Keratinocyte (primary cell): ENCODE results near the gene LENG9. TPM values are rescaled to one million over a fixed set of nuclear protein-coding genes. Genes with fewer than 3 reads are reported as not detected.

Experiments
- DNase-seq: peaks from one replicate; pipeline ENCODE4 v3.0.0-alpha.2; 2011; ENCODE audit warnings: low read depth, missing footprints, low spot score
- FAIRE-seq: peaks from 2 replicates; lab custom pipeline; 2011; peaks lifted over from hg19 to GRCh38; lab: Jason Lieb, UNC
- H2AFZ ChIP-seq: 2 replicates; pipeline ENCODE4 v1.6.0; 2012; ENCODE audit warnings: low read length, control low read depth, inconsistent platforms; ENCODE audit not compliant: control insufficient read depth
- H3K27ac ChIP-seq: 2 replicates; pipeline ENCODE4 v1.5.1; 2011; ENCODE audit warnings: low read length; ENCODE audit not compliant: control insufficient read depth, insufficient read depth
- H3K27me3 ChIP-seq: 3 replicates; pipeline ENCODE4 v1.6.0; 2011; ENCODE audit warnings: low read length; ENCODE audit not compliant: control insufficient read depth, insufficient read depth; ENCODE audit errors: extremely low read depth
- H3K36me3 ChIP-seq, 2 experiments: 2 replicates in 1 of 2; 3 replicates in 1 of 2; pipeline ENCODE4 v1.5.1; 2011; ENCODE audit warnings: low read length in 2 of 2, mild to moderate bottlenecking in 1 of 2; ENCODE audit not compliant: control insufficient read depth in 2 of 2, insufficient read depth in 2 of 2; ENCODE audit errors: extremely low read depth in 1 of 2
- H3K4me1 ChIP-seq: 3 replicates; pipeline ENCODE4 v1.5.1; 2011; ENCODE audit warnings: low read length; ENCODE audit not compliant: control insufficient read depth, insufficient read depth; ENCODE audit errors: extremely low read depth
- H3K4me2 ChIP-seq: 3 replicates; pipeline ENCODE4 v1.6.0; 2011; ENCODE audit warnings: low read depth, low read length; ENCODE audit not compliant: control insufficient read depth, insufficient read depth; ENCODE audit errors: extremely low read depth
- H3K4me3 ChIP-seq, 3 experiments: fragments of 200-600 bp in 1 of 3; sonication (generic) in 1 of 3; 2 replicates in 2 of 3; 3 replicates in 1 of 3; pipeline ENCODE4 v1.5.1; 2011 to 2016; ENCODE audit warnings: low read length in 3 of 3, mild to moderate bottlenecking in 3 of 3, control low read depth in 2 of 3, inconsistent platforms in 1 of 3, low read depth in 1 of 3, mixed read lengths in 1 of 3, mixed run types in 1 of 3, moderate library complexity in 1 of 3; ENCODE audit not compliant: control insufficient read depth in 2 of 3, insufficient read depth in 2 of 3; ENCODE audit errors: extremely low read depth in 1 of 3
- H3K79me2 ChIP-seq: 2 replicates; pipeline ENCODE4 v1.6.0; 2012; ENCODE audit warnings: low read length; ENCODE audit not compliant: control insufficient read depth, insufficient read depth
- H3K9ac ChIP-seq: 3 replicates; pipeline ENCODE4 v1.6.0; 2011; ENCODE audit warnings: low read length; ENCODE audit not compliant: control insufficient read depth, insufficient read depth; ENCODE audit errors: extremely low read depth
- H3K9me1 ChIP-seq: 3 replicates; pipeline ENCODE4 v1.6.0; 2011; ENCODE audit warnings: low read length; ENCODE audit not compliant: control insufficient read depth, insufficient read depth; ENCODE audit errors: extremely low read depth
- H3K9me3 ChIP-seq: 2 replicates; pipeline ENCODE4 v1.5.1; 2012; ENCODE audit warnings: low read depth, low read length; ENCODE audit not compliant: control insufficient read depth
- H4K20me1 ChIP-seq: 3 replicates; pipeline ENCODE4 v1.6.0; 2011; ENCODE audit warnings: low read length; ENCODE audit not compliant: control insufficient read depth, insufficient read depth; ENCODE audit errors: extremely low read depth
- CTCF ChIP-seq, 3 experiments: IDR thresholded peaks in 1 of 3; conservative IDR thresholded peaks in 1 of 3; optimal IDR thresholded peaks in 1 of 3; 2 replicates in 2 of 3; 3 replicates in 1 of 3; pipeline versions ENCODE3 to v1.5.1; 2011; ENCODE audit warnings: low read length in 3 of 3, mild to moderate bottlenecking in 3 of 3, moderate library complexity in 2 of 3, control low read depth in 1 of 3, inconsistent platforms in 1 of 3; ENCODE audit not compliant: insufficient read depth in 2 of 3; ENCODE audit errors: extremely low read depth in 1 of 3
- EZH2 ChIP-seq: IDR thresholded peaks from one replicate; pipeline ENCODE4 v1.6.1; 2012; ENCODE audit warnings: inconsistent platforms, mild to moderate bottlenecking, low read length, moderate library complexity
- dilution Hi-C: fragments of 300-500 bp; cut with MboI; formaldehyde crosslinking; loops from one replicate; pipeline ENCODE4 v1.7.0; 2020; ENCODE audit warnings: low sequenced_read_pairs; ENCODE audit not compliant: extremely low pct_ligation_motif_present
- polyA plus RNA-seq, 5 experiments: library from polyadenylated mRNA; depleted of rRNA in 3 of 5; stranded (reverse) in 3 of 5; stranded (forward) in 1 of 5; unstranded in 1 of 5; fragments of >200 nt; gene quantifications; 1 replicate in 1 of 5; 2 replicates in 3 of 5; 3 replicates in 1 of 5; pipeline versions ENCODE4 v1.2.1 to v1.2.3, GENCODE V29; 2011 to 2012; ENCODE audit warnings: missing spikeins in 2 of 5, low read depth in 1 of 5, low replicate concordance in 1 of 5

Gene LENG9
- polyA plus RNA-seq, 1 donor (not counting 4 experiments of a cell fraction or from before 2014, with no cell fraction given), result 1.3 TPM

- Histone ChIP-seq H2AFZ (no peak overlapping the region), H3K79me2 (no peaks in the 10 kb centered on the region), H3K36me3 (no peaks in the 10 kb centered on the region), H3K9me3 (no peaks in the 10 kb centered on the region), H3K27me3 (no peaks in the 10 kb centered on the region), H3K4me1 (no peaks in the 10 kb centered on the region), H3K9me1 (no peaks in the 10 kb centered on the region), H3K9ac (no peak overlapping the region), H4K20me1 (no peaks in the 10 kb centered on the region), H3K4me2 (no peak overlapping the region), H3K27ac (no peak overlapping the region), H3K4me3 (no peak overlapping the region)
- TF ChIP-seq EZH2, result no peak
- TF ChIP-seq CTCF (optimal IDR thresholded peaks at IDR 0.05 in 1 of 3, IDR thresholded peaks at IDR 0.05 in 1 of 3, conservative IDR thresholded peaks at IDR 0.05 in 1 of 3; ENCODE audit: extremely low read depth in 1 of 3, insufficient read depth in 2 of 3, low read length in 3 of 3), result no peak
- DNase-seq (no peak), FAIRE-seq (no peak)
- dilution Hi-C loops, result no loop called here
Observed at GRCh38 chr19:54485851-54486250, 22.3 kb upstream of the LENG9 start.

- H4K20me1 ChIP-seq, result no peaks in the 10 kb centered on the region
- no peak for TF ChIP-seq EZH2
- TF ChIP-seq CTCF (optimal IDR thresholded peaks at IDR 0.05 in 1 of 3, IDR thresholded peaks at IDR 0.05 in 1 of 3, conservative IDR thresholded peaks at IDR 0.05 in 1 of 3; ENCODE audit: extremely low read depth in 1 of 3, insufficient read depth in 2 of 3, low read length in 3 of 3), result no peak
- H3K9ac ChIP-seq, result no peak overlapping the region
- no peak overlapping the region for H3K27ac ChIP-seq
- H3K4me1 ChIP-seq, result no peaks in the 10 kb centered on the region
- no peaks in the 10 kb centered on the region for H3K36me3 ChIP-seq
- no peak overlapping the region for H3K4me2 ChIP-seq
- no peaks in the 10 kb centered on the region for H3K27me3 ChIP-seq
- H3K9me3 ChIP-seq, result no peaks in the 10 kb centered on the region
- dilution Hi-C loops, result no loop called here
- no peaks in the 10 kb centered on the region for H3K9me1 ChIP-seq
- no peak overlapping the region for H3K4me3 ChIP-seq
- H3K79me2 ChIP-seq, result no peaks in the 10 kb centered on the region
- DNase-seq (no peak), FAIRE-seq (no peak)
- H2AFZ ChIP-seq, result no peak overlapping the region
Observed at GRCh38 chr19:54484451-54484850, 20.9 kb upstream of the LENG9 start.
